Loucy (cell line): ENCODE data around the gene MYH3.

Experiments used
- H2AFZ ChIP-seq: fragments of 200-600 bp; sonication (generic); 2 replicates; pipeline ENCODE4 v1.6.0; 2016; ENCODE audit warnings: antibody characterized with exemption, mild to moderate bottlenecking, low read length, moderate library complexity
- H3F3A ChIP-seq: fragments of 200-600 bp; 2 replicates; pipeline ENCODE4 v1.6.0; 2016; ENCODE audit warnings: antibody characterized with exemption, low read depth, mild to moderate bottlenecking
- H3K27me3 ChIP-seq: fragments of 200-600 bp; sonication (generic); 2 replicates; pipeline ENCODE4 v1.6.1; 2014; ENCODE audit warnings: low read length, mild to moderate bottlenecking; ENCODE audit not compliant: insufficient read depth, poor library complexity, severe bottlenecking
- H3K36me3 ChIP-seq: fragments of 200-600 bp; sonication (generic); 2 replicates; pipeline ENCODE4 v1.6.1; 2016; ENCODE audit warnings: low read length; ENCODE audit not compliant: insufficient read depth
- H3K4me1 ChIP-seq: fragments of 200-600 bp; sonication (generic); 2 replicates; pipeline ENCODE4 v1.5.1; 2014; ENCODE audit warnings: low read length, mild to moderate bottlenecking; ENCODE audit not compliant: insufficient read depth, poor library complexity, severe bottlenecking
- H3K4me2 ChIP-seq: fragments of 200-600 bp; sonication (generic); 2 replicates; pipeline ENCODE4 v1.6.0; 2014; ENCODE audit warnings: antibody characterized with exemption, low read length, low read depth, mild to moderate bottlenecking; ENCODE audit not compliant: poor library complexity, severe bottlenecking
- H3K4me3 ChIP-seq: fragments of 200-600 bp; sonication (generic); 2 replicates; pipeline ENCODE4 v1.5.1; 2014; ENCODE audit warnings: low read length, mild to moderate bottlenecking, mixed read lengths; ENCODE audit not compliant: poor library complexity, severe bottlenecking
- H3K79me2 ChIP-seq: fragments of 200-600 bp; sonication (generic); 2 replicates; pipeline ENCODE4 v1.6.1; 2014; ENCODE audit warnings: low read length; ENCODE audit not compliant: insufficient read depth
- H3K9ac ChIP-seq: fragments of 200-600 bp; sonication (generic); 2 replicates; pipeline ENCODE4 v1.6.0; 2014; ENCODE audit warnings: mild to moderate bottlenecking, low read depth, low read length, moderate library complexity; ENCODE audit not compliant: poor library complexity, severe bottlenecking
- H3K9me2 ChIP-seq: fragments of 200-600 bp; sonication (generic); replicated peaks from 2 replicates; pipeline ENCODE4 v1.6.1; 2016; ENCODE audit warnings: low read depth, low read length, mixed read lengths
- H3K9me3 ChIP-seq: fragments of 200-600 bp; sonication (generic); 2 replicates; pipeline ENCODE4 v1.6.1; 2014; ENCODE audit warnings: mild to moderate bottlenecking, antibody characterized with exemption, low read length, low read depth; ENCODE audit not compliant: insufficient read depth
- H4K20me1 ChIP-seq: fragments of 200-600 bp; sonication (generic); 2 replicates; pipeline ENCODE4 v1.6.0; 2014; ENCODE audit warnings: antibody characterized with exemption, low read length, mild to moderate bottlenecking; ENCODE audit not compliant: insufficient read depth, poor library complexity, severe bottlenecking
- EZH2phosphoT487 ChIP-seq: fragments of 200-600 bp; IDR thresholded peaks from 2 replicates; pipeline ENCODE4 v1.6.1; 2018; ENCODE audit warnings: antibody characterized with exemption, mild to moderate bottlenecking, moderate library complexity, borderline replicate concordance
- TF ChIP-seq, protein P1 (sequence below): fragments of 200-600 bp; sonication (generic); conservative IDR thresholded peaks from 2 replicates; pipeline ENCODE4 v1.5.1; 2014; ENCODE audit warnings: mild to moderate bottlenecking, antibody characterized with exemption, low read length

Gene MYH3

DNA sequence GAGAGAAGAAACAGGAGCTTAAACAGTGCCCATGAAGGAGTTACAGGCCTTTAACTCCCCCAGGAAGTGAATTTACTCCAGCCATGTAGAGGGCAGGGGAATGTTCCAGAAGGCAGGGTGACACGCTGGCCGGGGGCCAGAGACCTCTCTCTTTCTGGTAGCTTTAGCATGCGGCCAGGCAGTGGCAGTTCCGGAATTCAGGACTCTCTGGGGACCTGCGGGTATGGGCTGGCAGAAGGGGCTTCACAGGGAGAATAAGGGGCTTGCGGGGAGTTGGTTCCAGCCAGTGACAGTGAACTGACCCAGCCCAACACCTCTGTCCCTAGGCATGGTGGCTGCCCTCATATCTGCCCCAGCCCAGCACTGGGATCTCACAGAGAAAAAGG is 40.0 kb downstream of the MYH3 start:
- Histone ChIP-seq H2AFZ (peak overlapping the region; percentile 5), H3K9me3 (no peaks in the 10 kb centered on the region), H3K9ac (no peak overlapping the region), H3K9me2 (no peaks in the 10 kb centered on the region), H3K4me3 (no peak overlapping the region), H3K79me2 (no peaks in the 10 kb centered on the region), H3K36me3 (no peaks in the 10 kb centered on the region), H4K20me1 (no peaks in the 10 kb centered on the region), H3K4me1 (no peaks in the 10 kb centered on the region), H3F3A (no peaks in the 10 kb centered on the region), H3K27me3 (no peaks in the 10 kb centered on the region), H3K4me2 (no peak overlapping the region)
- TF ChIP-seq, protein P1, sequence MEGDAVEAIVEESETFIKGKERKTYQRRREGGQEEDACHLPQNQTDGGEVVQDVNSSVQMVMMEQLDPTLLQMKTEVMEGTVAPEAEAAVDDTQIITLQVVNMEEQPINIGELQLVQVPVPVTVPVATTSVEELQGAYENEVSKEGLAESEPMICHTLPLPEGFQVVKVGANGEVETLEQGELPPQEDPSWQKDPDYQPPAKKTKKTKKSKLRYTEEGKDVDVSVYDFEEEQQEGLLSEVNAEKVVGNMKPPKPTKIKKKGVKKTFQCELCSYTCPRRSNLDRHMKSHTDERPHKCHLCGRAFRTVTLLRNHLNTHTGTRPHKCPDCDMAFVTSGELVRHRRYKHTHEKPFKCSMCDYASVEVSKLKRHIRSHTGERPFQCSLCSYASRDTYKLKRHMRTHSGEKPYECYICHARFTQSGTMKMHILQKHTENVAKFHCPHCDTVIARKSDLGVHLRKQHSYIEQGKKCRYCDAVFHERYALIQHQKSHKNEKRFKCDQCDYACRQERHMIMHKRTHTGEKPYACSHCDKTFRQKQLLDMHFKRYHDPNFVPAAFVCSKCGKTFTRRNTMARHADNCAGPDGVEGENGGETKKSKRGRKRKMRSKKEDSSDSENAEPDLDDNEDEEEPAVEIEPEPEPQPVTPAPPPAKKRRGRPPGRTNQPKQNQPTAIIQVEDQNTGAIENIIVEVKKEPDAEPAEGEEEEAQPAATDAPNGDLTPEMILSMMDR, result no peak
- TF ChIP-seq EZH2phosphoT487, result no peak

DNA sequence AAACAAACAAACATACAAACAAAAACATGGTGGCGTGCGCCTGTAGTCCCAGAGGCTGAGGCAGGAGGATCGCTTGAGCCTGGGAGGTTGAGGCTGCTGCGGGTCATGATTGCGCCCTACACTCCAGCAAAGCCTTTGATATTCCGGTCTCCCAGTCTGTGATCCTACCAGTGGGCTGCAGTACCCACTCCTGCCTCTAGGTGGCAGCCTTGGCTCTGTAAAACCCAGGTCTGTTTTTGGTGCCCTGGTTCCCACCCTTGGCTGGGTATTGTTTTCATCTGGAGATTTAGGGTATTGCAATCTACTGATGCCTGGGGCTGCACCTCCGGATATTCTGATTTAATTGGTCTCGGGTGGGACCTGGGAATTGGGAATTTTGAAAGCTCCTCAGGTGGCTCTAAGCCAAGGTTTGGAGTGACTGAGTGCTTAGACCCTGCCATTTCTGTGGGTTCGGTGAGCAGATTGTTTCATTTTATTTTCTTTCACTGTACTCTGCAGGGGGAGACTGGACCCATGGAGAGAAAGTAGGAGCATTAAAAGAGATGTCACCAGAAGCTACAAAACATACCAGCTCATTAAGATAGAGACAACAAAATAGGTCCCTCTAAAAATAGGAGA is 40.5 kb downstream of the MYH3 start:
- H3K27me3 ChIP-seq, result no peaks in the 10 kb centered on the region
- H4K20me1 ChIP-seq, result no peaks in the 10 kb centered on the region
- H3K4me2 ChIP-seq, result no peak overlapping the region
- no peaks in the 10 kb centered on the region for H3F3A ChIP-seq
- H3K4me3 ChIP-seq, result no peak overlapping the region
- no peaks in the 10 kb centered on the region for H3K36me3 ChIP-seq
- H3K79me2 ChIP-seq, result no peaks in the 10 kb centered on the region
- peak overlapping the region; percentile 5 for H2AFZ ChIP-seq
- no peaks in the 10 kb centered on the region for H3K4me1 ChIP-seq
- H3K9me2 ChIP-seq, result no peaks in the 10 kb centered on the region
- H3K9ac ChIP-seq, result no peak overlapping the region
- TF ChIP-seq, protein P1, result peak; percentile 97
- no peak for TF ChIP-seq EZH2phosphoT487
- H3K9me3 ChIP-seq, result no peaks in the 10 kb centered on the region

DNA sequence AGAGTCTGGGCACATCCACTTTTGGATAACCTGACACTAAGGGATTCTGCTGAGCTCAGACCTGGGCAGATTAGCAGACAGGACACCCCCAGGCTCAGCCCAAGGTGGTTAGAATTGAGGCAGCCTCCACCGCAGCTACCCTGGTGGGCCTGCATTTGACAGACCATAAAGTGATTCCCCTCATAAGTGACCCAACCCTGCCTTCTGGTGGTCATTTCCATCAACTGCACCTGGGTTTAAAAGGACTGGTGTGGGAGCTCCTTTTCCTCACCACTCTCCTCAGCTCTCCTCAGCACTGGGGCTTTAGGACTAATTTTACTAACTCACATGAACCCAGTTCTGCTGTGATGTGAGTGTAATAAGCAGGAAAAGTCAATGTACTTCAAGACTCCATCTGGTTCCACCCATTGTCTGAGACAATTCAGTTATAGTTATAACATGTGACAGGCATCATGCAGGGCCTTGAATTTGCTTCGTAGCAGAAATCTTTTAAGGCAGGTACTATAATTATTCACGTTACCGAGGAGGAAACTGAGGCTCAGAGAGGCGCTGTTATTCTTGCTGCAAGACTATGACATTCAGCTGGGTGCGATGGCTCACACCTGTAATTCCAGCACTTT is 42.5 kb downstream of the MYH3 start:
- Histone ChIP-seq H3K4me2 (no peak overlapping the region), H3K4me1 (no peaks in the 10 kb centered on the region), H3K36me3 (no peaks in the 10 kb centered on the region), H2AFZ (no peak overlapping the region), H3F3A (no peaks in the 10 kb centered on the region), H3K4me3 (no peak overlapping the region), H3K9ac (no peak overlapping the region), H3K9me3 (no peaks in the 10 kb centered on the region), H3K27me3 (no peaks in the 10 kb centered on the region), H4K20me1 (no peaks in the 10 kb centered on the region), H3K79me2 (no peaks in the 10 kb centered on the region), H3K9me2 (no peaks in the 10 kb centered on the region)
- TF ChIP-seq, protein P1, result peak; percentile 83
- no peak for TF ChIP-seq EZH2phosphoT487
